HEK293T (cell line): ENCODE measurements around the gene TBX3.

ENCODE experiments used
- CTCF ChIA-PET: fragments of 350-600 bp; formaldehyde crosslinking; extraction: SDS; loops from one replicate; lab custom pipeline; 2021; ENCODE audit warnings: antibody characterized with exemption, inconsistent platforms; lab: Yijun Ruan, JAX
- POLR2A ChIA-PET: fragments of 350-600 bp; formaldehyde crosslinking; extraction: SDS; loops from one replicate; lab custom pipeline; 2020; ENCODE audit warnings: antibody characterized with exemption, inconsistent platforms; lab: Yijun Ruan, JAX
- DNase-seq: peaks from one replicate; pipeline ENCODE4 v3.0.0; 2012; ENCODE audit warnings: mixed read lengths; ENCODE audit errors: extremely low spot score
- ARNT ChIP-seq: fragments of 450-650 bp; IDR thresholded peaks from 2 replicates; pipeline ENCODE4 v1.6.1; 2017; ENCODE audit warnings: mild to moderate bottlenecking
- BHLHE40 ChIP-seq: fragments of 450-650 bp; IDR thresholded peaks from 2 replicates; pipeline ENCODE4 v1.6.1; 2016; ENCODE audit warnings: mild to moderate bottlenecking, moderate library complexity, borderline replicate concordance
- CTBP1 ChIP-seq: fragments of 450-650 bp; IDR thresholded peaks from 2 replicates; pipeline ENCODE4 v1.6.1; 2016; ENCODE audit warnings: borderline replicate concordance
- ELF4 ChIP-seq: fragments of 450-650 bp; IDR thresholded peaks from 2 replicates; pipeline ENCODE4 v1.6.1; 2017; ENCODE audit warnings: antibody characterized with exemption
- FOXA1 ChIP-seq: fragments of 450-650 bp; IDR thresholded peaks from 2 replicates; pipeline ENCODE4 v1.6.1; 2016; ENCODE audit warnings: mild to moderate bottlenecking
- FOXK2 ChIP-seq: fragments of 450-650 bp; IDR thresholded peaks from 2 replicates; pipeline ENCODE4 v1.6.1; 2016; ENCODE audit warnings: mild to moderate bottlenecking
- FOXM1 ChIP-seq: fragments of 450-650 bp; IDR thresholded peaks from 2 replicates; pipeline ENCODE4 v1.6.1; 2017; ENCODE audit warnings: mild to moderate bottlenecking, borderline replicate concordance
- HDGF ChIP-seq: fragments of 450-650 bp; IDR thresholded peaks from 2 replicates; pipeline ENCODE4 v1.6.1; 2017; ENCODE audit warnings: antibody characterized with exemption, borderline replicate concordance
- L3MBTL2 ChIP-seq: fragments of 450-650 bp; conservative IDR thresholded peaks from 2 replicates; pipeline ENCODE4 v1.6.1; 2016; ENCODE audit warnings: mild to moderate bottlenecking
- LEF1 ChIP-seq: fragments of 450-650 bp; IDR thresholded peaks from 2 replicates; pipeline ENCODE4 v1.6.1; 2017; ENCODE audit warnings: mild to moderate bottlenecking, borderline replicate concordance
- NFRKB ChIP-seq: fragments of 450-650 bp; IDR thresholded peaks from 2 replicates; pipeline ENCODE4 v1.6.1; 2016; ENCODE audit warnings: mild to moderate bottlenecking, moderate library complexity
- SP1 ChIP-seq: fragments of 450-650 bp; IDR thresholded peaks from 2 replicates; pipeline ENCODE4 v1.6.1; 2017
- SUZ12 ChIP-seq: fragments of 450-650 bp; IDR thresholded peaks from 2 replicates; pipeline ENCODE4 v1.6.1; 2016; ENCODE audit warnings: mild to moderate bottlenecking
- TARDBP ChIP-seq: fragments of 450-650 bp; IDR thresholded peaks from 2 replicates; pipeline ENCODE4 v1.6.1; 2016
- ZNF384 ChIP-seq: fragments of 450-650 bp; IDR thresholded peaks from 2 replicates; pipeline ENCODE4 v1.6.1; 2016
- TF ChIP-seq, protein P1 (sequence below): fragments of 450-650 bp; IDR thresholded peaks from 2 replicates; pipeline ENCODE4 v1.6.1; 2016

TBX3 gene

DNA sequence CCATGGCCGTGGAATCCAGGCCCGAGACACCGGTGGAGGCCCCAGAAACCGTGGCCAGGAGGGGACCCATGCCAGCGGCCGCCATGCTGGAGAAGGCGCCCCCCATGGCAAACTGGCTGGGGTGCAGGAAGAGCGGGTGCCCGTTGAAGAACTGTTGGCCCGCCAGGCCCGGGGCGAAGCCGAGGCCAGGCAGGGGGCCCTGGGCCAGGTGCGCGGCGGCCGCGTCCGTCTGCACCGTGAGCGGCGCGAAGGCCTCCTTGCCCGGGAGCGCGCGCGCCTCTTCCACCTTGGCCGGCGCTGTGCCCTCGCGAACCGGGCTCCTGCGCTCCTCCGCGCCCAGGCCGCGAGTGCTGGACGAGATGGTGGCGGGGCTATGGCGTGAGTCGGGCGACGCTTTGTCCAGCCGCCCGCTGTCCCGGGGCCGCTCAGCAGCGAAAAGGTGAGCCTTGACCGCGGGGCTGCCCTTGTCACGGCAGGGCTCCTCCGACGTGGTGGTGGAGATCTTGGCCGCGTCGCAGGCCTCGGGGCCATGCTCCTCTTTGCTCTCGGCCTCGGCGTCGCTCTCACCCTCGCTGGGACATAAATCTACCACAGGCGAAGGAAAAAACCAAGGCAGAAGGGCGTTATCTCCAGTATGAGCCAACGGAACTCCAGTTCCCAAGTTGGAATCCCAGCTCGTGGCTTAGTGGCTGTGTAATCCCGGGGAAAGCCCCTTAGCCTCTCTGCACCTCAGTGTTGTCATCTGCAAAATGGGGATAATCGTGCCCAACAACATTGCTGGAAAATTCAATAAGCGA is 9.5 kb downstream of the TBX3 start:
- DNase-seq, result no peak
- TF ChIP-seq, protein P1, sequence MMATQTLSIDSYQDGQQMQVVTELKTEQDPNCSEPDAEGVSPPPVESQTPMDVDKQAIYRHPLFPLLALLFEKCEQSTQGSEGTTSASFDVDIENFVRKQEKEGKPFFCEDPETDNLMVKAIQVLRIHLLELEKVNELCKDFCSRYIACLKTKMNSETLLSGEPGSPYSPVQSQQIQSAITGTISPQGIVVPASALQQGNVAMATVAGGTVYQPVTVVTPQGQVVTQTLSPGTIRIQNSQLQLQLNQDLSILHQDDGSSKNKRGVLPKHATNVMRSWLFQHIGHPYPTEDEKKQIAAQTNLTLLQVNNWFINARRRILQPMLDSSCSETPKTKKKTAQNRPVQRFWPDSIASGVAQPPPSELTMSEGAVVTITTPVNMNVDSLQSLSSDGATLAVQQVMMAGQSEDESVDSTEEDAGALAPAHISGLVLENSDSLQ, result no peak
- no peak for TF ChIP-seq TARDBP
- TF ChIP-seq CTBP1, result no peak
- no peak for TF ChIP-seq SUZ12
- ChIA-PET POLR2A (interaction anchor here (8.8 kb wide), 1 partner anchor 9 kb away, joined by 62 read pairs; the partner anchor contains the start of gene TBX3), CTCF (no interaction called here)

DNA sequence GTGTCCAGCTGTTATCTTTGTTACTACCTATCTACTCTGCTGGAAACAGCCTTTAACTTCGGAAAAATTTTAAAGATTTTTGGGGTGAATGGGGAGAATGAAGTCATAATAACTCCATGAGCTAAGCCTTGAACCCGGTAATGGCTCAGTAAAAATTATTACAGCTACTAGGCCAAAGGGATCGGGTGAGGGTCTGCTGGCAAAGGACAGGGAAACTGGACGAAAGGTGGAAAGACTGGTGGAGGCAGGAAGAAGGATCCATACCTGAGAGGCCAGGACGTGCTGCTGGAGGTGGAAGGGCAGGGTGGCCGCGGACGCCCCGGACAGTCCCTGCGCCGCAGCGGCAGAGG is 10.1 kb downstream of the TBX3 start:
- TF ChIP-seq, protein P1, result no peak
- no peak for TF ChIP-seq NFRKB
- TF ChIP-seq BHLHE40, result no peak
- TF ChIP-seq FOXK2, result no peak
- TF ChIP-seq FOXA1, result no peak
- TF ChIP-seq SP1, result no peak
- TF ChIP-seq CTBP1, result no peak
- TF ChIP-seq ARNT, result no peak
- TF ChIP-seq ZNF384, result no peak
- TF ChIP-seq SUZ12, result no peak
- TF ChIP-seq LEF1, result no peak
- no peak for TF ChIP-seq TARDBP
- no peak for TF ChIP-seq L3MBTL2
- TF ChIP-seq FOXM1, result no peak
- no peak for TF ChIP-seq HDGF
- no peak for TF ChIP-seq ELF4
- CTCF ChIA-PET, result interaction anchor here (0.8 kb wide), 1 partner anchor 10 kb away, joined by 3 read pairs; the partner anchor contains the start of gene TBX3
- no peak for DNase-seq
- POLR2A ChIA-PET, result interaction anchor here (8.8 kb wide), 1 partner anchor 10 kb away, joined by 62 read pairs; the partner anchor contains the start of gene TBX3

DNA sequence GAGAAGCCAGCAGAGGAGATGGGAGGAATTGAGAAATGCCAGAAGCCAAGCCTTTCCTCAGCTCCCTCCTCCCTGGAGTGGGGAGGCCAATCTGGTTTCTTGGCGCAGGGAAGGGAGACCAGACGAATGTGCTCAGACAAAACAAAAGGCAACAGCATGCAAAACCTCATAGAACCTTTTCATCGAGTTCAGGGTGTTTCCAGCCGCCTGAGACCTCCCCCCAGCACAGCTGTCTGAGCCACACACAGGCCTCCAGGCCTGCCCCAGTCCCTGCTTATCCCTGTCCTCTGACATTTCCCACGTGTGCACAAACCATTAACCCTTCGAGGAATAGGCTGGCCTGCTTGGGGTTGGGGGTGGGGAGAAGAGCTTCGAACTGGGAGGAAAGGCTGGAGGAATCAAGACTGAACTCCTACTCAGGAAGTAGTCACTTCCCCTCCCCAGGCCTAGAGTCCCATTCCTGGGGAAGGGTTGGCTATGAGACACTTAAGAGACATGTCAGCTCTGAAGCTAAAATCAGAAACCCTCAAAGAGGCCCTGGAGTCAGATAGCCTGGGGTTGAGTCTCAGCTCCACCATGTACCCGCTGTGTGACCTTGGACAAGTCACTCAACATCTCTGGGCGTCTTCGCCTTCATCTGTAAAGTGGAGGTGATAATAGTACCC is 10.7 kb downstream of the TBX3 start:
- ChIA-PET CTCF (interaction anchor here (0.8 to 1.4 kb wide), 2 partner anchors 11 kb away, joined by 3 to 5 read pairs; partner anchors contain the start of gene TBX3), POLR2A (interaction anchor here (8.8 kb wide), 1 partner anchor 10 kb away, joined by 62 read pairs; the partner anchor contains the start of gene TBX3)
- no peak for DNase-seq
- TF ChIP-seq, protein P1, result no peak
- TF ChIP-seq L3MBTL2, result no peak
- TF ChIP-seq ARNT, result no peak
- TF ChIP-seq FOXM1, result no peak
- no peak for TF ChIP-seq ZNF384
- TF ChIP-seq LEF1, result no peak
- no peak for TF ChIP-seq TARDBP
- TF ChIP-seq NFRKB, result no peak
- TF ChIP-seq FOXA1, result no peak
- no peak for TF ChIP-seq FOXK2
- no peak for TF ChIP-seq HDGF
- no peak for TF ChIP-seq SP1
- TF ChIP-seq ELF4, result no peak
- no peak for TF ChIP-seq CTBP1
- TF ChIP-seq SUZ12, result no peak

DNA sequence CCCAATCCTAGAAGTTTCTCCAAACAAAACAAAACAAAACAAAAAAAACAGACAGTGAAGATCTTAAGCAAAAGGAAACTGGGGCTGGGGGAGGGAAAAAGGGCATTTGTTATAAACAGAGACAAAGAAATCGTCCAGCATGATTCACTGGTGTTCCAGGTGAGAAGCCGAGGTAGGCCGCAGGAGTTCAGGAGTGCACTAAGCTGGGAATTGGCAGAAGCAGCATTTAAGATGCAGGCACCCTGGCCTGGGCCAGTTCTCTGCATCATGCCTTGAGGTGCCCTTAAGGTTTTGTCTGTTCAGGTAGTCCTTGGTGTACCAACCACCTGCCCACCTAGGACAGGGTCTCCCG is 11.2 kb downstream of the TBX3 start:
- CTCF ChIA-PET, result interaction anchor here (0.8 to 1.4 kb wide), 2 partner anchors 11 to 494 kb away, joined by 4 to 5 read pairs; partner anchors contain the start of gene TBX3
- TF ChIP-seq FOXM1 (no peak), ZNF384 (no peak), BHLHE40 (no peak), LEF1 (no peak), NFRKB (no peak), SP1 (no peak), L3MBTL2 (no peak), SUZ12 (no peak), TARDBP (no peak), CTBP1 (no peak), FOXA1 (no peak)
- TF ChIP-seq, protein P1, result no peak
- POLR2A ChIA-PET, result interaction anchor here (8.8 kb wide), 1 partner anchor 11 kb away, joined by 62 read pairs; the partner anchor contains the start of gene TBX3

DNA sequence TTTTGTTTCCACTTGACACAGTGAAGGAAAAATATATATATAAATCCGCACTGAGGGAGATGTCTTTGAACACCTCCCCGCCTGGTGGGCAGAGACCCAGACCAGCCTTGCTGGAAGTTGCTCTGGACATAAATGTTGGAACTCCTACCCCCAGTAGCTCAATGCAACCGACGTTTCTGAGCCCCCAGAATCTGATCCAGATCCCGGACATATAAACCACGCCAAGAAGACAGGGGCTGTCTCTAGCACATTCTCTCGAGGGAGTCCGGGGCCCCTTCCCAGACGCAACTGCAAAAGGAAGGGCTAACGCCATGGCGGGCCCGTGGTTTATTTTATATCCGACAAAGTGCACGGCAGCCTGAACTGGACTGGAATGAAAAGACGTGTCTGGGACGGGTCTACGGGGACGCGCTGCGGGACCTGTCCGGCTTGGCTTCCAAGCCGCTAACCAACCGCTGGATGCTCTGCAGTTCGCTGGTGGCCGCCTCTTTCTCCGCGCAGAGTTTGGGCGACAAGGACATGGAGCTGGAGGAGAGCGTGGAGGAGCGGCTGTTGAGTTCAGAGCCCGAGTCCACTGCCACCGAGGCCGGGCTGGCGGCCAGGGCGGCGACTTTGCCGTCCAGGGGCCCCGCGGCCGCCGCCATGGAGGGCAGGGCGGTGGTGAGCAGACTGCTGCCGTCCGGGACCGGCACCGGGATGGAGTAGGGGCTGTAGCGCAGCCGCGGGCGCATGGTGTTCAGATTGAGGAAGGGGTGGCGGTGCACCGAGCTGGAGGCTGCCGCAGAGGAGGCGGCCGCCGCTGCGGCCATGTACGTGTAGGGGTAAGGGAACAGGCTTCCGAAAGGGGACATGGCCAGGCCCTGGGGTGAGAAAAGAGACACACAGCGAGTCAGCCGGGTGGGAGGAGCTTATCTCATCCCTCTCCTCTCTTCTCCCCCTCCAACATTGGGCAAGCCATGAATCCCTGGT is 12.2 kb downstream of the TBX3 start:
- ChIA-PET CTCF (interaction anchor here (0.8 to 1.4 kb wide), 2 partner anchors 12 to 495 kb away, joined by 4 to 5 read pairs; partner anchors contain the start of gene TBX3), POLR2A (interaction anchor here (0.6 to 8.8 kb wide), 2 partner anchors 12 to 247 kb away, joined by 3 to 62 read pairs; partner anchors contain the start of gene TBX3)
- TF ChIP-seq FOXK2 (no peak), ZNF384 (no peak), NFRKB (no peak), FOXM1 (no peak), HDGF (no peak), SP1 (no peak), FOXA1 (no peak), LEF1 (no peak), L3MBTL2 (no peak), BHLHE40 (no peak), SUZ12 (no peak), ARNT (no peak), ELF4 (no peak), CTBP1 (no peak), TARDBP (no peak)
- TF ChIP-seq, protein P1, result no peak
- no peak for DNase-seq

More for the DNA sequence above, 11.2 kb downstream of the TBX3 start:
- DNase-seq, result no peak
